ENCODE data around the gene TUT4.

TUT4 gene

GRCh38 chr1:52544665-52545525 lies 8.0 kb downstream of the TUT4 start:
- POLR2A ChIA-PET (ENCODE audit: low non-redundant PET), result no interaction called here

GRCh38 chr1:52542085-52542688 lies 10.7 kb downstream of the TUT4 start:
- POLR2A ChIA-PET (ENCODE audit: low non-redundant PET), result no interaction called here
- DNase-seq (ENCODE audit: low spot score), result no peak
- H3K27ac ChIP-seq, result no peak overlapping the region
- CTCF ChIA-PET, result interaction anchor here (0.6 kb wide), 1 partner anchor 10 kb away, joined by 5 read pairs; no protein-coding TSS in a partner anchor
- TF ChIP-seq CTCF (conservative IDR thresholded peaks at IDR 0.05; ENCODE audit: low read depth), result no peak

More at GRCh38 chr1:52544665-52545525, 8.0 kb downstream of the TUT4 start:
- CTCF ChIA-PET, result interaction anchor here (0.6 kb wide), 2 partner anchors 77 to 593 kb away, joined by 3 to 4 read pairs; no protein-coding TSS in a partner anchor
- no peak overlapping the region for H3K27ac ChIP-seq
- DNase-seq (ENCODE audit: low spot score), result no peak
- no peak for TF ChIP-seq CTCF (conservative IDR thresholded peaks at IDR 0.05; ENCODE audit: low read depth)

GRCh38 chr1:52534928-52535764 lies 17.7 kb downstream of the TUT4 start:
- no peak for TF ChIP-seq CTCF (conservative IDR thresholded peaks at IDR 0.05; ENCODE audit: low read depth)
- CTCF ChIA-PET, result no interaction called here
- POLR2A ChIA-PET (ENCODE audit: low non-redundant PET), result no interaction called here
- no peak for DNase-seq (ENCODE audit: low spot score)
- H3K27ac ChIP-seq, result no peak overlapping the region

- no peak overlapping the region for H3K27ac ChIP-seq
- DNase-seq (ENCODE audit: low spot score), result no peak
- ChIA-PET CTCF (interaction anchor here (0.5 to 0.6 kb wide), 2 partner anchors 11 to 50 kb away, joined by 4 read pairs; no protein-coding TSS in a partner anchor), POLR2A (ENCODE audit: low non-redundant PET) (no interaction called here)
- TF ChIP-seq CTCF (conservative IDR thresholded peaks at IDR 0.05; ENCODE audit: low read depth), result no peak
Observed at GRCh38 chr1:52533713-52534112, 19.2 kb downstream of the TUT4 start.

- H3K27ac ChIP-seq, result no peak overlapping the region
- CTCF ChIA-PET, result interaction anchor here (0.6 kb wide), 1 partner anchor 9 kb away, joined by 5 read pairs; no protein-coding TSS in a partner anchor
- POLR2A ChIA-PET (ENCODE audit: low non-redundant PET), result no interaction called here
- no peak for DNase-seq (ENCODE audit: low spot score)
- no peak for TF ChIP-seq CTCF (conservative IDR thresholded peaks at IDR 0.05; ENCODE audit: low read depth)
Observed at GRCh38 chr1:52532731-52533327, 20.1 kb downstream of the TUT4 start.

GRCh38 chr1:52532247-52532646 lies 20.6 kb downstream of the TUT4 start:
- no peak for DNase-seq (ENCODE audit: low spot score)
- H3K27ac ChIP-seq, result no peak overlapping the region
- CTCF ChIA-PET, result interaction anchor here (0.6 kb wide), 1 partner anchor 9 kb away, joined by 5 read pairs; no protein-coding TSS in a partner anchor
- POLR2A ChIA-PET (ENCODE audit: low non-redundant PET), result no interaction called here
- no peak for TF ChIP-seq CTCF (conservative IDR thresholded peaks at IDR 0.05; ENCODE audit: low read depth)
